Activated gamma-delta T cell treated with Interleukin-2 at 50 U/mL for 16 hours (primary cell): ENCODE results near the gene NEK6.

Experiments used
- DNase-seq: peaks from one replicate; pipeline ENCODE4 v3.0.0-alpha.2; 2020

Gene NEK6

GRCh38 chr9:124359426-124359825 lies 101.7 kb downstream of the NEK6 start:
- DNase-seq, result no peak

DNA sequence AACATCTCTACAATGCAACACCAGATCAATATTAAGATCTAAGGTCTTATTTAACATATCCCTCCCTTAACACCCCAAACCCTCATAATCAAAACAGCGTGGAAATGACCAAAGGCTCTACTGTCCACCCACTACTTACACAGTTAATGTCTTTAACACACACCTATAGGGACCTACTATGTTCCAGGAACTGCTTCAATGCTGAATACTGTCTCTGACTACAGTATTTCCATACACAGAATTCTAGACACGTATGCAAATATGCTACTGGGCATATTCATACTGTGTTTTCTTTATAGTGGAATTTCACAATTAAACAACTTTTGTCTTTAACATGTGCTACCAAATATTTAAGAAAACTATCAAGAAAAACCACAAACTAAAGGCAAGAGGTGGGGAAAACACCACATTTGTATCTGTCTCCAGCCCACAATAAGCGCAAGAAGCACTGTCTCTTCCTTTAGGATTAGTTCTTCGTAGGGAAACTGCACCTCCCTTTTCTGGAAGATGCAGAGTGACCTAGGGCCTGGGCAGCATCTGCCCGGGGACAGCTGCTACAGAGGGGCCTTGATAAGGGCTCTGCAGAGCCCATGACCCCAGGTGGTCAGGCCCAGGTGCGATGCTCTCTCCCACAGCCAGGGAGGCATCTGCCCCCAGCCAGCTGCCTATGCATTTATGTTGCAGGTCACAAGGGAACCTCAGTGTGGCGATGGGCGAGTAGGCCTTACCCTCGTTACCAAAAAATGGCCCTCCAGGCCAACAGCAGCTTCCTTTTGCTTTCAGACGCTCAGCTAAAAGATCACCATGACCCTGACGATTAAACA lies 102.3 kb downstream of the NEK6 start:
- no peak for DNase-seq

DNA sequence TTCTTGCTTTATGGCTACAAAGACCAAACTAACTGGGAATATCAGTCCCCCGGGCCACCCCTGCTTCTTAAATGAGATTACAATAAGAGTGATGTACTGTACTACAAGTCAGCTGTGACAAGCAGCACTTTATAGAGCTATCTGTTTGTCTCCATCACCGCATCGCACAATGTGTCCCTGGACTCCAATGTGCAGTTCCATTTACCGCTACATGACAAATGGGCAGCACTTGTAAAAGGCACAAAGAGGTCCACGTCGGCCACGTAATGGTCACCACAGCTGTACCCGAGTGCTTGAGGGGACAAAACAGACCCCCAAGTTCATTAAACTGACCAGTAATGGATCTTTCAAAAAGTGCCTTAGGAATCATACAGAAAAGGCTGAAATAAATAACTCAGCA lies 103.4 kb downstream of the NEK6 start:
- no peak for DNase-seq

GRCh38 chr9:124363326-124364096 lies 105.8 kb downstream of the NEK6 start:
- DNase-seq, result no peak

DNA sequence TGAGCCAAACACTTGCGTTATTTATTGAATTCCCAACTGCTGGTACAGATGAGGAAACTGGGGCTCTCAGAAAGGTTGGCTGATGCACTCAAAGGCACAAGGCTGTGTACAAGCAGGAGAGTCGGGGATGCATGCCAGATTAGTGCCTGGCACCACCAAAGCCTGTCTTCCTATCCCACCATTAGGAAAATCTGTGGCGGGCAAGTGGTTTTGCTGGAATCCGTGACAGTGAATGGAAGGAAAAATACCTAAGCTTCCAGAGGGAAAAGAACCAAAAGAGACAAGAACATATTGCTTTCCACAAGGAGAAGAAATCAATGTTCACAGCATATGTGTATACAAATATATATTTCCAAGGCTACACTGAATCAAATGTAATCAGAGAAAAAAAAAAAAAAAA lies 106.4 kb downstream of the NEK6 start:
- no peak for DNase-seq

- DNase-seq, result no peak
Measured at GRCh38 chr9:124365036-124365435, 107.3 kb downstream of the NEK6 start.

DNA sequence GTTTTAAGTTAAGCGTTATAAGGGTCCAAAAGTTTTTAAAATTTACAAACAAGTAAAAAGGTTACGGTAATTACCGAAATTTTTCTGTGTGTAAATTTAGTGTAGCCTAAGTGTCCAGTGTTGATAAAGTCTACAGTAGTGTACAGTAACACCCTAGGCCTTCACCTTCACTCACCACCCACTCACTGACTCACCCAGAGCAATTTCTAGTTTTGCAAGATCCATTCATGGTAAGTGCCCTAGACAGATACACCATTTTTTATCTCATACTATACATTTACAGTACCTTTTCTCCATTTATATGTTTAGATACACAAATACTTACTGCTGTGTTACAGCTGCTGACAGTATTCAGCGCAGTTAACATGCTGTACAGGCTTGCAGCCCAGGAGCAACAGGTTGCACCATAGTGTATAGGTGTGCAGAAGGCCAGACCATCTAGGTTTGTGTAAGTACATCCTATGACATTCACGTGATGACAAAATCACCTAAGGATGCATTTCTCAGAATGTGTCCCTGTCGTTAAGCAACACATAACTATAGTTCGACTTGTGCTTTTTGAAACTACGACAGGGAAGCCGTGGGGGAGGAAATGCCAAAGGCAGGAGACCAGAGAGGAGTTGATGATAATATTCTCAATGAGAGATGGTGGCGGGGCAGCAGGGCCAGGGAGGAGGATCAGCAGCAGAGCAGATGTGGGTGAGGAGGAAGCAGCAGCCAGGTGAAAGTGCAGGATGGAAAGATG lies 108.9 kb downstream of the NEK6 start:
- no peak for DNase-seq

GRCh38 chr9:124368692-124369091 lies 110.9 kb downstream of the NEK6 start:
- DNase-seq, result no peak

- no peak for DNase-seq
Measured at GRCh38 chr9:124369231-124369797, 111.6 kb downstream of the NEK6 start.

DNA sequence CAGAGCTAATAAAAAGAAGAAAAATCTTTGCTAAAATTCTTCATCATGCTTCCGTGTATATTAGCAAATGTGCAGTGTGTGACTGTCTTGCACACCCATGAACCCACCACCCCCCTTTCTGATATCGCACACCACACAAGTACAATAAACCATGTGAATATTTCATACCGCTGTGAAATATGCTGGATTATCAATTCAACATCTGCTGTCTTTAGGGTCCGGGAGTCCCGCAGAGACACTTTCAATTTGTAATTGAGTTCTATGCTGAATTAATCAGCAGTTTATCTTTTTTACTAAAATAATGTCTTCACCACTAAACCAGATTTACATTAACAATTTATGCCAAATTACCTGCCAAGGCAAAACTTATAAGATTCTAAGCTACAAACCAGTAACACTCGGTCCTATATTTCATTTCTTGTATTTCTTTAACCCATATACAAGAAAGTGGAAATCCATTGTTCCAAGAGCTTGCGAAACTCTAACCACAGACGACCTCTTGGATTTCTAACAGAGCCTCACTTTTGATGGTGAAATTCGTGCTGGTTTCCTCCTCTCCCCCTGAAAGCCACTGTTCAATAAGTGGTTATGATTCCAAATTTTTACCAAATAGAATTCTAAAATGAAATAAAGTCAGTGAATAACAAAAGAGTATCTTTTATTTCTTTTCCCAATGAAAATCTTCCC lies 113.3 kb downstream of the NEK6 start:
- no peak for DNase-seq

DNA sequence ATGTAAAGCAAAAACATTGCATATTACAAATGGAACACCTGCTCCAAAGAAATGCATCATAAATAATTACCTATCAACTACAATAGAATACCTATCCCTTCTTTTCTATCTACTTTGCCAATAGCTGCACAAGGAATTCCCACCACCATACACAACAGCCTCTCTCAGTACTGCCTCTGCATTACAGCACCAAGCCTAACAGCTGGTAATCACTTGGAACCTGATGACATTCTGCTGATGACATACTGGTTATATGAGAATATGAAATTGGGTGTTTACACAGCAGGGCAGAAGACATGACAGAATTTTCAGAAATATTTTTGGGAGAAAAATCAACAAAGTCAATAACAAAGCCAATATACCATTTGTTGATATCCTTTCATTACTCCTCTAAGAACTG lies 114.3 kb downstream of the NEK6 start:
- no peak for DNase-seq

- no peak for DNase-seq
Measured at GRCh38 chr9:124373386-124373785, 115.6 kb downstream of the NEK6 start.

GRCh38 chr9:124373851-124374250 lies 116.1 kb downstream of the NEK6 start:
- no peak for DNase-seq

GRCh38 chr9:124375726-124376125 lies 118.0 kb downstream of the NEK6 start:
- DNase-seq, result no peak

DNA sequence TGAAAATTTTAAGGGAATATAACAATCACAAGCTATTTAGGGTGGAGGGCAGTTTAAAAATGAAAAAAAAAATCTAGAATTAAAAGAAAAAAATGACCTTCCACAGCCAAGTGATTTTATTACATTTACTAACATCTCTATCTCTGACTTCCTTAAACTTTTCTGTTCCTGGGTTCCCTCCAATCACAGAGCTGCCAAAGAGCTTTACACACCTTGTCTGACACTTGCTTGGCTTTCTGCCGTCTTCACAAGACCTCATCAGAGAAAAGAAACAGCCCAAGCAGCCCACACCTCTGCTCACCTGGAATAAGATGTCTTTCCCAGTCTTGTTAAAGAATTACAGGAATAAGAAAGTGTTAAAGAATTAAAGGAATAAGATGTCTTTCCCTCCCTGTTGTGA lies 118.6 kb downstream of the NEK6 start:
- DNase-seq, result no peak

GRCh38 chr9:124377551-124378406 lies 120.0 kb downstream of the NEK6 start:
- DNase-seq, result no peak

DNA sequence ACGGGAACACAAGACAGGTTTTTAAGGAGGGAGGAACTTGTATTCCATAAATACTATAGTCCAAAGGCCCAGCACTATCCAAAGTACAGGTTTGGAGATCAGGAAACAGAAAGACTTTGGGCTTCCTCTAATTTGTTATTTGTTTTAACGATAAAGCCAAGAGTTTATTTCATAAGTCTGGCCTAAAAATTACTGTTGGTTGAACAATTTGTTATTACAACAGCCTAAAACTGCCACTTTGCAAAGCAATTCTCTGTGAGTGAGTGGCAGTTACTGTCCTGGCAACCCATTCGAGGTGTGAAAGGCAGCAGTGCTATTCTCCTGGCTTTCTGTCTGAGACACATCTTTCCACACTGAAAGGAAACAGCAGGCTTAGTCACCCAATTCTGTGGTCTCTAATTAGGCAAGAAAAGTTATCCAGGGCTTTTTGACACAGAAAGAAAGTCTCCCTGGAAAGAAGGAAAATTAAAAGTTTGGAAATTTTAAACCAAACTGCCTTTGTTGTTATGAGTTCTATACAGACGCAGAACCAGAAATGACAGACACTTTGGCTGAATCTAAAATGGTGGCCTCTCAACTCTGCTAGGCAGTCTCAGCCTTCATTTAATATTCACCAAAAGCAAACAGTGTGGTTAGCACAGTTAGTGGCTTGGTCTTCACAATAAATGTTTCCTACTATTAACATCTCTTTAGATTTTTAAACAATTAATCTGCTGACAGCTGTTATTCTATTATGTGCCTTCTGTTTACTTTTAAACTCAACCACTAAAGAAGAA lies 123.6 kb downstream of the NEK6 start:
- DNase-seq, result no peak

GRCh38 chr9:124384210-124384609 lies 126.5 kb downstream of the NEK6 start:
- DNase-seq, result no peak

DNA sequence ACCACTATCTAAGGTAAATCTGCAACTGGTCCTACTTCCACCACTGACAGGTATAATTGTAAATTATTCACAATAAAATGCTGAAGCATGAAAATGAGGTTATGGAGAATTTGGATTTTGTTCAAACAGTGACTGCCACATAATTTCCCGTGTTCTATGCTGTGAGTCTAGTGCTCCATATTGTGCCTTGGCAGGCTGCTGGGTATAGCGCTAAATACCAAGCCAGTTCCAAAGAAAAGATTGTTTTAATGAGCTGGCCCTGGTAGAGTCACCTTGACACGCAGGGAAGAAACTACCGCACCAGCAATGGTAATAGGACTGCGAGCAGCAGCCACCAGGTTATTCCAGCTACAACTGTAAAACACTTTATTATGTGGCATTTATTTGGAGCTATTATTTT lies 127.1 kb downstream of the NEK6 start:
- no peak for DNase-seq

DNA sequence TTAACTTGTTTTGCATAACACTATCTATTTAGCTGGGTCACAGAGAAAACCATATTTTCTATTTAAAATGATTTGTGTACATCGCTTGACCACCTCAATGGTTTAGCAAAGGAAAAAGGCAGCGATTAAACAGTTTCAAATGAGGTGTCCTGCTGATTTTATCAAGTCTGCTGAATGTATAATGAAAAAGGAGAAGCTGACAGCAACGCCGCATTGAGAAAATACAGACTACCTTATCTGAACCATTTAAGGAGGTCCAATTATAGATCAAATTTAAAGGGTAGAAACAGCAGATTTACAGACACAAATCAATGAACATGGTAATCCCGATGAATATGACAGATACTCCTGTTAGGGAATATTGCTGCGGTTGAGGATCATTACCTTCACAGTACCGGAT lies 127.9 kb downstream of the NEK6 start:
- DNase-seq, result no peak

DNA sequence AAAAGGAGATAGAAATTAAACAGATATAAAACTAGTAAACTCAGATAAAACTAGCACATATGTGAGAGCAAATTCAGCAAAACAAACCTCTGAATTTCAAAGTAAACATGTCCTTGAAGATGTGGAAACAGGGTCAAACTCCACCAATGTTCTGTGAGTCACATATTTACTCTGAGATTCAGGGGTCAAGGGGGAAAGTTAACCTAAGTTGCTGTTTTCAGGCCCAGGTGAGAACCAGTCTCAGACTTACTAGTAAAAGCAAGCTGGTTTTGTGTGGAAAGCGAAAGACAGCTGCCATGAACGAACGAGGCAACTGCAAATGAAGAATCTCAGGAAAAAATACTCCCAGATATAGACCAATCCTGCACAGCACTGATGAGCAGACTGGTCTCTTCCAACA lies 128.5 kb downstream of the NEK6 start:
- no peak for DNase-seq
